CD14-positive monocyte (primary cell): ENCODE measurements around the gene STX2. TPM values are rescaled to one million over a fixed set of nuclear protein-coding genes. Genes with fewer than 3 reads are reported as not detected.

Source experiments
- DNase-seq, 3 donors: peaks; one replicate each; pipeline ENCODE4 v3.0.0-alpha.2; 2011 to 2022
- H2AFZ ChIP-seq: 2 replicates; pipeline ENCODE4 v1.6.0; 2012; ENCODE audit warnings: mild to moderate bottlenecking, low read depth, low read length, inconsistent platforms; ENCODE audit not compliant: insufficient read depth, poor library complexity, severe bottlenecking
- H3K27ac ChIP-seq, 2 donors: 1 replicate in 1 of 2; 2 replicates in 1 of 2; pipeline ENCODE4 v1.5.1; 2012 to 2013; ENCODE audit warnings: low read length in 2 of 2, control low read depth in 1 of 2, inconsistent platforms in 1 of 2, low read depth in 1 of 2, mild to moderate bottlenecking in 1 of 2
- H3K27me3 ChIP-seq, 2 donors: one replicate each; pipeline versions ENCODE4 v1.6.0 to v1.6.1; 2011 to 2013; ENCODE audit warnings: low read length in 2 of 2; ENCODE audit not compliant: control insufficient read depth in 2 of 2, insufficient read depth in 2 of 2
- H3K36me3 ChIP-seq, 2 donors: replicated peaks in 1 of 2; 1 replicate in 1 of 2; 2 replicates in 1 of 2; pipeline versions ENCODE4 v1.5.1 to v1.6.1; 2012 to 2013; ENCODE audit warnings: low read length in 2 of 2, control low read depth in 1 of 2, inconsistent platforms in 1 of 2, mild to moderate bottlenecking in 1 of 2; ENCODE audit not compliant: insufficient read depth in 2 of 2, control insufficient read depth in 1 of 2
- H3K4me1 ChIP-seq, 2 donors: 1 replicate in 1 of 2; 2 replicates in 1 of 2; pipeline versions ENCODE4 v1.5.1 to v1.6.1; 2012 to 2013; ENCODE audit warnings: low read length in 2 of 2, control low read depth in 1 of 2, inconsistent platforms in 1 of 2, mild to moderate bottlenecking in 1 of 2, moderate library complexity in 1 of 2; ENCODE audit not compliant: insufficient read depth in 2 of 2, control insufficient read depth in 1 of 2
- H3K4me2 ChIP-seq: replicated peaks from 2 replicates; pipeline ENCODE3; 2012; ENCODE audit warnings: low read length, moderate library complexity, mild to moderate bottlenecking; ENCODE audit not compliant: poor library complexity, severe bottlenecking; ENCODE audit errors: extremely low read depth
- H3K4me3 ChIP-seq, 3 experiments: fragments of 200-600 bp in 1 of 3; sonication (generic) in 1 of 3; replicated peaks in 1 of 3; 1 replicate in 2 of 3; 2 replicates in 1 of 3; pipeline ENCODE4 v1.5.1; 2011 to 2013; ENCODE audit warnings: low read length in 3 of 3, mild to moderate bottlenecking in 3 of 3, control low read depth in 2 of 3, low read depth in 2 of 3, inconsistent platforms in 1 of 3, moderate library complexity in 1 of 3
- H3K79me2 ChIP-seq: 2 replicates; pipeline ENCODE4 v1.6.0; 2012; ENCODE audit warnings: mild to moderate bottlenecking, control low read depth, inconsistent platforms, low read length, moderate library complexity; ENCODE audit not compliant: insufficient read depth
- H3K9ac ChIP-seq: 2 replicates; pipeline ENCODE4 v1.6.0; 2017; ENCODE audit warnings: low read length, mild to moderate bottlenecking; ENCODE audit not compliant: insufficient read depth, poor library complexity, severe bottlenecking
- H3K9me3 ChIP-seq, 2 donors: replicated peaks in 1 of 2; 1 replicate in 1 of 2; 2 replicates in 1 of 2; pipeline versions ENCODE4 v1.5.1 to v1.6.1; 2012 to 2013; ENCODE audit warnings: low read length in 2 of 2, control low read depth in 1 of 2; ENCODE audit not compliant: control insufficient read depth in 1 of 2, insufficient read depth in 1 of 2
- H4K20me1 ChIP-seq: 2 replicates; pipeline ENCODE4 v1.6.0; 2012; ENCODE audit warnings: mild to moderate bottlenecking, low read length, control low read depth, moderate library complexity; ENCODE audit not compliant: insufficient read depth
- H3K27ac Mint-ChIP-seq, 7 donors: one replicate each; pipeline ENCODE4 v1.8.0; 2020; ENCODE audit warnings: mild to moderate bottlenecking in 7 of 7, mixed read lengths in 7 of 7, moderate library complexity in 6 of 7, inconsistent platforms in 2 of 7
- H3K27me3 Mint-ChIP-seq, 3 donors: one replicate each; pipeline ENCODE4 v1.8.0; 2021 to 2022; ENCODE audit warnings: low read depth in 3 of 3, mild to moderate bottlenecking in 3 of 3, mixed read lengths in 3 of 3, moderate library complexity in 3 of 3, inconsistent platforms in 1 of 3
- H3K36me3 Mint-ChIP-seq, 2 donors: one replicate each; pipeline ENCODE4 v1.8.0; 2020; ENCODE audit warnings: mixed read lengths in 2 of 2, inconsistent platforms in 1 of 2, mild to moderate bottlenecking in 1 of 2
- H3K4me1 Mint-ChIP-seq: one replicate; pipeline ENCODE4 v1.8.0; 2020; ENCODE audit warnings: mild to moderate bottlenecking, mixed read lengths
- H3K4me3 Mint-ChIP-seq, 2 donors: one replicate each; pipeline ENCODE4 v1.8.0; 2020; ENCODE audit warnings: mild to moderate bottlenecking in 2 of 2, mixed read lengths in 2 of 2, moderate library complexity in 1 of 2
- H3K9me3 Mint-ChIP-seq, 7 donors: one replicate each; pipeline ENCODE4 v1.8.0; 2020 to 2022; ENCODE audit warnings: mixed read lengths in 7 of 7, mild to moderate bottlenecking in 6 of 7, moderate library complexity in 6 of 7, inconsistent platforms in 2 of 7
- WGBS: methylation state at CpG from one replicate; pipeline ENCODE4 v1.1.5; 2013; ENCODE audit warnings: missing lambda C conversion rate; ENCODE audit not compliant: insufficient coverage; 5-methylcytosine and 5-hydroxymethylcytosine counted together
- intact Hi-C, 2 donors: fragments of 100-400 bp; cut with micrococcal nuclease; formaldehyde crosslinking; loops; one replicate each; pipeline versions ENCODE4 v1.15.0 to v1.15.1; 2023
- polyA plus RNA-seq, 3 donors: library from polyadenylated mRNA; depleted of rRNA in 1 of 3; unstranded in 2 of 3; stranded (reverse) in 1 of 3; fragments of 300-500 nt in 2 of 3; fragments of >200 nt in 1 of 3; fragmentation: Illumina TruSeq in 2 of 3; gene quantifications; 1 replicate in 2 of 3; 2 replicates in 1 of 3; pipeline ENCODE4 v1.2.3, GENCODE V29; 2012 to 2021
- TF ChIP-seq, protein P1 (sequence below): fragments of 200-600 bp; IDR thresholded peaks from one replicate; pipeline ENCODE4 v1.8.0; 2022; ENCODE audit warnings: antibody characterized with exemption, mild to moderate bottlenecking

Gene STX2
- polyA plus RNA-seq, 3 donors, result 4.8 to 32.9 (median 7.6) TPM

DNA sequence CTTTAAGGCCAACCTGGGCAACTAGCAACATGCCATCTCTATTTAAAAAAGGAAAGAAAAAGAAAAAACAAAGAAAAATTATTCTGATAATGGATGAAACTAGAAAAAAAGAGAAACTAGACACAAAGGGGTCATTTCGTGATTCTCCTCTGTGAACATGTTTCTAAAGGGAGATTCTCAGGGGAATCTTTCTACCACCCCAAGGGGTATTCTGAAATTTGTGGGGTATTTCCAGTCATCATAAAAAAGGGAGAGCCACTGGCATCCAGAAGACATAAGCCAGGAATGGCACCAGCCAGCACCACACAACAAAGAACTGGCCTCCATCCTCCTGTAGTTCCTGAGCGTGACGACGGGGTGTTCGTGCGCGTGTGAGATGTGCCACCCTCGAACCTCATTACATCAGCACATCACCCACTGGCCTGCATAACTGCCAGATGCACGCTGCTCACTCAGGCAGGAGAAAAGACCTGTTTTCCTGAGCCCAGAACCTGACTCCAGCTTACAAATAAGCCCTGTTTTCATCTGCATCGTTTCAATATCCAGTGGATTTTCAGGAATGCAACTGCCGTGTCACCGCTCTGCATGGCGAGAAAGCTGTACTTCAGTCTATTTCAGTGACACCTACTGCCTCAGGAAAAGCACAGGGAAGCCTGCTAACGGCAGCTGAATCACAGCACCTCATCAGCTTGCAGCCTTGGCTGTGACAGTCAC is 23.9 kb downstream of the STX2 start:
- Histone ChIP-seq H3K4me2 (no peak overlapping the region), H3K27ac (no peak overlapping the region), H3K9ac (no peak overlapping the region), H3K27me3 (no peaks in the 10 kb centered on the region), H3K4me1 (peaks cover 4 to 10% of the 10 kb centered on the region in 2 donors), H3K36me3 (peaks cover 15 to 28% of the 10 kb centered on the region in 2 donors), H3K79me2 (no peaks in the 10 kb centered on the region), H3K9me3 (no peaks in the 10 kb centered on the region), H4K20me1 (no peaks in the 10 kb centered on the region), H3K4me3 (no peak overlapping the region), H2AFZ (no peak overlapping the region)
- TF ChIP-seq, protein P1, sequence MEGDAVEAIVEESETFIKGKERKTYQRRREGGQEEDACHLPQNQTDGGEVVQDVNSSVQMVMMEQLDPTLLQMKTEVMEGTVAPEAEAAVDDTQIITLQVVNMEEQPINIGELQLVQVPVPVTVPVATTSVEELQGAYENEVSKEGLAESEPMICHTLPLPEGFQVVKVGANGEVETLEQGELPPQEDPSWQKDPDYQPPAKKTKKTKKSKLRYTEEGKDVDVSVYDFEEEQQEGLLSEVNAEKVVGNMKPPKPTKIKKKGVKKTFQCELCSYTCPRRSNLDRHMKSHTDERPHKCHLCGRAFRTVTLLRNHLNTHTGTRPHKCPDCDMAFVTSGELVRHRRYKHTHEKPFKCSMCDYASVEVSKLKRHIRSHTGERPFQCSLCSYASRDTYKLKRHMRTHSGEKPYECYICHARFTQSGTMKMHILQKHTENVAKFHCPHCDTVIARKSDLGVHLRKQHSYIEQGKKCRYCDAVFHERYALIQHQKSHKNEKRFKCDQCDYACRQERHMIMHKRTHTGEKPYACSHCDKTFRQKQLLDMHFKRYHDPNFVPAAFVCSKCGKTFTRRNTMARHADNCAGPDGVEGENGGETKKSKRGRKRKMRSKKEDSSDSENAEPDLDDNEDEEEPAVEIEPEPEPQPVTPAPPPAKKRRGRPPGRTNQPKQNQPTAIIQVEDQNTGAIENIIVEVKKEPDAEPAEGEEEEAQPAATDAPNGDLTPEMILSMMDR, result no peak
- Mint-ChIP-seq H3K27me3 (peaks cover 0 to 2% (median 0%) of the 10 kb centered on the region in 3 donors), H3K9me3 (no peaks in the 10 kb centered on the region), H3K4me1 (peaks cover 7% of the 10 kb centered on the region), H3K4me3 (no peak overlapping the region), H3K36me3 (peaks cover 34 to 37% of the 10 kb centered on the region in 2 donors), H3K27ac (no peak overlapping the region)
- 97% methylated on average over 12 of the region's 14 CpGs for WGBS
- DNase-seq, result no peak
- intact Hi-C loops, result no loop called here

- over 99% methylated on average over 13 of the region's 14 CpGs for WGBS
- Histone ChIP-seq H3K36me3 (peaks cover 17 to 35% of the 10 kb centered on the region in 2 donors), H3K27ac (no peak overlapping the region), H3K4me2 (no peak overlapping the region), H3K79me2 (no peaks in the 10 kb centered on the region), H3K9me3 (no peaks in the 10 kb centered on the region), H4K20me1 (no peaks in the 10 kb centered on the region), H2AFZ (no peak overlapping the region), H3K9ac (no peak overlapping the region), H3K4me3 (no peak overlapping the region), H3K4me1 (peaks cover 4 to 8% of the 10 kb centered on the region in 2 donors), H3K27me3 (no peaks in the 10 kb centered on the region)
- peaks cover 38 to 43% of the 10 kb centered on the region in 2 donors for H3K36me3 Mint-ChIP-seq
- H3K9me3 Mint-ChIP-seq, result no peaks in the 10 kb centered on the region
- TF ChIP-seq, protein P1, result no peak
- peaks cover 0 to 2% (median 0%) of the 10 kb centered on the region in 3 donors for H3K27me3 Mint-ChIP-seq
- peak overlapping the region in 2 of 7 donors; percentile 7 to 61 for H3K27ac Mint-ChIP-seq
- peaks cover 7% of the 10 kb centered on the region for H3K4me1 Mint-ChIP-seq
- DNase-seq, result no peak
- intact Hi-C loops, result no loop called here
- H3K4me3 Mint-ChIP-seq, result no peak overlapping the region
Measured at GRCh38 chr12:130813949-130814348, 25.1 kb downstream of the STX2 start.
